Measurements from ENCODE around the gene ARHGEF12.

DNA sequence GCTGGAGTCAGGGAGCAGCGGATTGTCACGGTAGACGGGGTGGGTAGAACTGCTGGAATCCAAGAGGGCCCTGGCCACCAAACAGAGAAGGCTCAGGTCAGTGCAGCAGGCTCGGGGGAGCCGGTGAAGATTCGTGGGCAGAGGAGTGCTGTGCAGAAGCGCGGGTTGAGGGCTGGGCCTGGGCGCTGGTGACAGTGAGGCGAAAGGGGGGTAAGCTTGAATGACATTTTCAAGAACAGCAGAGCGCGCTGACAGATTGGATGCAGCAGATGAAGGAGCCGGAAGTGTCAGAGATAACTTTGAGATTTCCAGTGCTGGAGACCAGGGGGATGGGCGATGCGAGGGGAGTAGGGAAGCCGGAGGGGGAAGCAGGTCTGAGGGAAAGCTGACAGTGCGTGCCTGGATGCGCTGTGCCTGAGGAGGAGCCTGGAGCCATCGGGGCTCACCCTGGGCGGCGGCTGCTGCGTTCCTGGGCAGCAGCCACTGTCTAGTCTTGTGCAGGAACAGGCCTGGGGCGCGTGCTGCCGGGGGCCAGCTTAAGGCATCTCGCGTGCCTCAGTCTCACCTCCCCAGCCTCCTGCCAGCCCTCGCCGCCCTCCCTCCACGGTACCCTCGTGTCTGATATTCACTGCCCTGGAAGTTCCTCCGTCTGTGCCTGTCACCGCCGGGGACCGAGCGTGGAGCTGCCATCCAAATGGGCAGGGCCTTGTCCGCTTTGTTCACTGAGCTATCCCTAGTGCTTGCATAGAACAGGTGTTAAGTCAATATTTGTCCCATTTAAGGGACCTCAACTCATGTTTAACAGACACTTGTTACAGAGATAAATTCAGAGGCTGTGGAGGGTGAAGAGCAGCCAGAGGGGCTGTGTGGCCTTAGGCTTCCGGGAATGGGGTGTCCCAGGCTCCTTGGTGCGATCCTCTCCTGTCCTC is 180.5 kb downstream of the ARHGEF12 start:
- TF ChIP-seq, protein P1, sequence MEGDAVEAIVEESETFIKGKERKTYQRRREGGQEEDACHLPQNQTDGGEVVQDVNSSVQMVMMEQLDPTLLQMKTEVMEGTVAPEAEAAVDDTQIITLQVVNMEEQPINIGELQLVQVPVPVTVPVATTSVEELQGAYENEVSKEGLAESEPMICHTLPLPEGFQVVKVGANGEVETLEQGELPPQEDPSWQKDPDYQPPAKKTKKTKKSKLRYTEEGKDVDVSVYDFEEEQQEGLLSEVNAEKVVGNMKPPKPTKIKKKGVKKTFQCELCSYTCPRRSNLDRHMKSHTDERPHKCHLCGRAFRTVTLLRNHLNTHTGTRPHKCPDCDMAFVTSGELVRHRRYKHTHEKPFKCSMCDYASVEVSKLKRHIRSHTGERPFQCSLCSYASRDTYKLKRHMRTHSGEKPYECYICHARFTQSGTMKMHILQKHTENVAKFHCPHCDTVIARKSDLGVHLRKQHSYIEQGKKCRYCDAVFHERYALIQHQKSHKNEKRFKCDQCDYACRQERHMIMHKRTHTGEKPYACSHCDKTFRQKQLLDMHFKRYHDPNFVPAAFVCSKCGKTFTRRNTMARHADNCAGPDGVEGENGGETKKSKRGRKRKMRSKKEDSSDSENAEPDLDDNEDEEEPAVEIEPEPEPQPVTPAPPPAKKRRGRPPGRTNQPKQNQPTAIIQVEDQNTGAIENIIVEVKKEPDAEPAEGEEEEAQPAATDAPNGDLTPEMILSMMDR (IDR thresholded peaks at IDR 0.05), result no peak
- no peak for TF ChIP-seq POLR2A (IDR thresholded peaks at IDR 0.05)

Data from transverse colon (tissue), 3 donors.